IMR-90 (cell line): ENCODE measurements around the gene PPP1R13B. TPM values are rescaled to one million over a fixed set of nuclear protein-coding genes. Genes with fewer than 3 reads are reported as not detected.

ENCODE experiments used
- ATAC-seq: fragments of 200-7000 bp; cut with Tn5 transposase; 2 replicates; pipeline ENCODE4 v1.9.1; 2020; ENCODE audit warnings: low read depth, mild to moderate bottlenecking, moderate library complexity
- BruUV-seq: library from RNA; stranded (reverse); fragments of 400-500 nt; replicated peaks from 2 replicates; lab custom pipeline; 2021; lab: Mats Ljungman, UMichigan
- CTCF ChIA-PET: fragments of 300-600 bp; formaldehyde crosslinking; extraction: SDS; loops from one replicate; lab custom pipeline; 2021; ENCODE audit warnings: antibody characterized with exemption; lab: Yijun Ruan, JAX
- POLR2A ChIA-PET: fragments of 300-600 bp; sonication (Branson Sonifier 250); formaldehyde crosslinking; loops from one replicate; lab custom pipeline; 2022; ENCODE audit warnings: antibody characterized with exemption; ENCODE audit not compliant: unreplicated experiment; lab: Charles Lee
- DNase-seq: peaks from one replicate; pipeline ENCODE4 v3.0.0; 2013
- H2AFZ ChIP-seq: replicated peaks from 2 replicates; pipeline ENCODE3; 2013; ENCODE audit warnings: low read length, mild to moderate bottlenecking; ENCODE audit not compliant: poor library complexity
- H2AK5ac ChIP-seq: 2 replicates; pipeline ENCODE4 v1.6.1; 2013; ENCODE audit warnings: low read depth, low read length, inconsistent platforms
- H2AK9ac ChIP-seq: replicated peaks from 2 replicates; pipeline ENCODE3; 2013; ENCODE audit warnings: mild to moderate bottlenecking, low read depth, low read length, moderate library complexity; ENCODE audit not compliant: poor library complexity
- H2BK120ac ChIP-seq: 2 replicates; pipeline ENCODE4 v1.6.1; 2013; ENCODE audit warnings: low read depth, low read length, inconsistent platforms
- H2BK15ac ChIP-seq: 3 replicates; pipeline ENCODE4 v1.6.1; 2013; ENCODE audit warnings: low read depth, low read length, inconsistent platforms
- H2BK20ac ChIP-seq: 2 replicates; pipeline ENCODE4 v1.6.1; 2013; ENCODE audit warnings: low read depth, mild to moderate bottlenecking, inconsistent platforms, low read length, moderate library complexity
- H2BK5ac ChIP-seq: 2 replicates; pipeline ENCODE4 v1.6.1; 2013; ENCODE audit warnings: mild to moderate bottlenecking, low read depth, low read length, inconsistent platforms; ENCODE audit not compliant: poor library complexity, severe bottlenecking
- H3K14ac ChIP-seq: replicated peaks from 2 replicates; pipeline ENCODE4 v1.6.1; 2013; ENCODE audit warnings: low read depth, low read length, inconsistent platforms
- H3K18ac ChIP-seq: 2 replicates; pipeline ENCODE4 v1.6.1; 2013; ENCODE audit warnings: low read depth, low read length, control low read depth
- H3K23ac ChIP-seq: 2 replicates; pipeline ENCODE4 v1.6.1; 2013; ENCODE audit warnings: low read depth, low read length, inconsistent platforms
- H3K27ac ChIP-seq: 2 replicates; pipeline ENCODE4 v1.5.1; 2013; ENCODE audit warnings: mild to moderate bottlenecking, control low read depth, low read length; ENCODE audit not compliant: insufficient read depth
- H3K27me3 ChIP-seq: 2 replicates; pipeline ENCODE4 v1.6.1; 2013; ENCODE audit warnings: low read length; ENCODE audit not compliant: control insufficient read depth, insufficient read depth
- H3K36me3 ChIP-seq: 2 replicates; pipeline ENCODE4 v1.6.1; 2013; ENCODE audit warnings: low read length, mixed read lengths; ENCODE audit not compliant: control insufficient read depth, insufficient read depth
- H3K4ac ChIP-seq: 2 replicates; pipeline ENCODE4 v1.6.1; 2013; ENCODE audit warnings: low read depth, low read length, inconsistent platforms
- H3K4me1 ChIP-seq: 2 replicates; pipeline ENCODE4 v1.6.1; 2013; ENCODE audit warnings: low read length, mixed read lengths; ENCODE audit not compliant: control insufficient read depth, insufficient read depth
- H3K4me2 ChIP-seq: 2 replicates; pipeline ENCODE4 v1.6.1; 2013; ENCODE audit warnings: low read depth, mild to moderate bottlenecking, control low read depth, low read length, moderate library complexity
- H3K4me3 ChIP-seq: 2 replicates; pipeline ENCODE4 v1.5.1; 2013; ENCODE audit warnings: low read depth, mild to moderate bottlenecking, control low read depth, low read length, moderate library complexity; ENCODE audit not compliant: insufficient read depth
- H3K56ac ChIP-seq: 2 replicates; pipeline ENCODE4 v1.6.1; 2013; ENCODE audit warnings: low read length, inconsistent platforms; ENCODE audit not compliant: insufficient read depth; ENCODE audit errors: extremely low read depth
- H3K79me1 ChIP-seq, 2 experiments: 2 replicates each; pipeline ENCODE4 v1.6.1; 2013; ENCODE audit warnings: low read length in 2 of 2, inconsistent platforms in 1 of 2, low read depth in 1 of 2
- H3K9ac ChIP-seq: 2 replicates; pipeline ENCODE4 v1.6.1; 2013; ENCODE audit warnings: low read depth, low read length, control low read depth
- H3K9me1 ChIP-seq: 2 replicates; pipeline ENCODE4 v1.6.1; 2013; ENCODE audit warnings: low read length, inconsistent platforms; ENCODE audit not compliant: insufficient read depth
- H3K9me3 ChIP-seq: 2 replicates; pipeline ENCODE4 v1.6.1; 2013; ENCODE audit warnings: low read length; ENCODE audit not compliant: control insufficient read depth, insufficient read depth
- H4K20me1 ChIP-seq: 2 replicates; pipeline ENCODE4 v1.6.1; 2013; ENCODE audit warnings: low read length, inconsistent platforms; ENCODE audit not compliant: insufficient read depth
- H4K5ac ChIP-seq: 2 replicates; pipeline ENCODE4 v1.6.1; 2013; ENCODE audit warnings: mild to moderate bottlenecking, low read depth, low read length, control low read depth
- H4K8ac ChIP-seq, 2 experiments: 2 replicates each; pipeline ENCODE4 v1.6.1; 2013; ENCODE audit warnings: low read depth in 2 of 2, low read length in 2 of 2, control low read depth in 1 of 2, inconsistent platforms in 1 of 2
- H4K91ac ChIP-seq: 2 replicates; pipeline ENCODE4 v1.6.1; 2013; ENCODE audit warnings: low read depth, low read length, inconsistent platforms; ENCODE audit not compliant: insufficient read depth
- FOS ChIP-seq: fragments of 150-350 bp; IDR thresholded peaks from 2 replicates; pipeline ENCODE4 v1.6.1; 2016; ENCODE audit warnings: low read depth, low read length
- MXI1 ChIP-seq: IDR thresholded peaks from 2 replicates; pipeline ENCODE4 v1.6.1; 2012; ENCODE audit warnings: low read depth, mild to moderate bottlenecking, low read length, moderate library complexity, borderline replicate concordance
- RAD21 ChIP-seq: IDR thresholded peaks from 2 replicates; pipeline ENCODE4 v1.6.1; 2012; ENCODE audit warnings: low read length, improper control_type of control experiment
- RCOR1 ChIP-seq: IDR thresholded peaks from 2 replicates; pipeline ENCODE4 v1.6.1; 2012; ENCODE audit warnings: mild to moderate bottlenecking, low read length, improper control_type of control experiment; ENCODE audit not compliant: insufficient replicate concordance
- USF2 ChIP-seq: fragments of 150-350 bp; IDR thresholded peaks from 2 replicates; pipeline ENCODE4 v1.6.1; 2017; ENCODE audit warnings: mild to moderate bottlenecking, antibody characterized with exemption, low read length, low read depth
- WGBS, 2 experiments: methylation state at CpG; one replicate each; pipeline versions ENCODE4 v1.1.5 to v1.1.7; 2013; ENCODE audit warnings: missing lambda C conversion rate in 2 of 2; ENCODE audit not compliant: insufficient read length in 1 of 2; ENCODE audit errors: extremely low coverage in 2 of 2; 5-methylcytosine and 5-hydroxymethylcytosine counted together
- dilution Hi-C: fragments of 300-500 bp; cut with HindIII; formaldehyde crosslinking; loops from one replicate; pipeline ENCODE4 v1.14.3; 2018; ENCODE audit warnings: low sequenced_read_pairs; ENCODE audit not compliant: unreplicated experiment
- in situ Hi-C: fragments of 300-500 bp; cut with MboI; formaldehyde crosslinking; loops from 3 replicates; pipeline ENCODE4 v1.14.3; 2019; ENCODE audit warnings: low sequenced_read_pairs, inconsistent platforms, mixed read lengths
- intact Hi-C: fragments of 100-400 bp; cut with micrococcal nuclease; formaldehyde crosslinking; loops from 2 replicates; pipeline ENCODE4 v1.10.0; 2022
- polyA plus RNA-seq, 3 experiments: library from polyadenylated mRNA; depleted of rRNA; stranded (reverse); fragments of >200 nt; gene quantifications; 2 replicates each; pipeline ENCODE4 v1.2.3, GENCODE V29; 2012; ENCODE audit warnings: low replicate concordance in 1 of 3
- total RNA-seq: library from RNA; depleted of rRNA; stranded (reverse); fragments of >200 nt; gene quantifications from 2 replicates; pipeline ENCODE4 v1.2.3, GENCODE V29; 2012
- TF ChIP-seq, protein P1 (sequence below): fragments of 150-350 bp; IDR thresholded peaks from 2 replicates; pipeline ENCODE4 v1.6.1; 2016; ENCODE audit warnings: low read depth, mild to moderate bottlenecking, low read length, moderate library complexity, borderline replicate concordance

PPP1R13B gene
- total and polyA plus RNA-seq, 2 of the 4 experiments (the other 2 are of a cell fraction): 1.6 to 2.8 TPM

GRCh38 chr14:103748534-103748857, 98.9 kb downstream of the PPP1R13B start:
- Histone ChIP-seq H3K14ac (no peak overlapping the region), H2BK15ac (no peak overlapping the region), H3K9me3 (no peaks in the 10 kb centered on the region), H3K27me3 (no peaks in the 10 kb centered on the region), H3K9ac (no peak overlapping the region), H3K27ac (no peak overlapping the region), H4K8ac (no peak overlapping the region), H3K23ac (no peak overlapping the region), H2BK120ac (no peak overlapping the region), H4K5ac (no peak overlapping the region), H2BK20ac (no peak overlapping the region), H4K20me1 (no peaks in the 10 kb centered on the region), H3K79me1 (no peaks in the 10 kb centered on the region), H3K9me1 (no peaks in the 10 kb centered on the region; the same call in 1 of the 2 replicates), H2AFZ (no peak overlapping the region), H3K4me3 (no peak overlapping the region), H3K18ac (no peak overlapping the region), H3K36me3 (no peaks in the 10 kb centered on the region), H3K56ac (no peak overlapping the region), H4K91ac (no peak overlapping the region), H2AK5ac (no peak overlapping the region), H3K4ac (no peak overlapping the region), H3K4me1 (no peaks in the 10 kb centered on the region), H3K4me2 (no peak overlapping the region), H2BK5ac (no peak overlapping the region), H2AK9ac (peak overlapping the region; percentile 5)
- ATAC-seq: no peak
- in situ Hi-C loops: no loop called here
- DNase-seq: no peak
- POLR2A ChIA-PET: no interaction called here
- WGBS, 2 experiments: 60% methylated on average over 1 of the region's 5 CpGs; no CpG with 5 or more reads in 1 of the 2 experiments
- no TSS peak for BruUV-seq
- dilution Hi-C loops: no loop called here
- intact Hi-C loops: no loop called here
- CTCF ChIA-PET: no interaction called here
- TF ChIP-seq RCOR1: no peak
- TF ChIP-seq MXI1: no peak
- TF ChIP-seq USF2: no peak
- TF ChIP-seq RAD21: no peak
- TF ChIP-seq FOS: no peak
- TF ChIP-seq, protein P1, sequence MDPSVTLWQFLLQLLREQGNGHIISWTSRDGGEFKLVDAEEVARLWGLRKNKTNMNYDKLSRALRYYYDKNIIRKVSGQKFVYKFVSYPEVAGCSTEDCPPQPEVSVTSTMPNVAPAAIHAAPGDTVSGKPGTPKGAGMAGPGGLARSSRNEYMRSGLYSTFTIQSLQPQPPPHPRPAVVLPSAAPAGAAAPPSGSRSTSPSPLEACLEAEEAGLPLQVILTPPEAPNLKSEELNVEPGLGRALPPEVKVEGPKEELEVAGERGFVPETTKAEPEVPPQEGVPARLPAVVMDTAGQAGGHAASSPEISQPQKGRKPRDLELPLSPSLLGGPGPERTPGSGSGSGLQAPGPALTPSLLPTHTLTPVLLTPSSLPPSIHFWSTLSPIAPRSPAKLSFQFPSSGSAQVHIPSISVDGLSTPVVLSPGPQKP: no peak
